Thyroid gland (tissue), 4 donors: ENCODE data around the gene GPC5. TPM values are rescaled to one million over a fixed set of nuclear protein-coding genes. Genes with fewer than 3 reads are reported as not detected.

ENCODE experiments used
- DNase-seq, 2 donors: peaks; one replicate each; pipeline ENCODE4 v3.0.0-alpha.2; 2019
- H3K27ac ChIP-seq, 3 donors: fragments of 200-600 bp; sonication (generic); 1 replicate in 2 of 3; 2 replicates in 1 of 3; pipeline ENCODE4 v1.5.1; 2016 to 2019; ENCODE audit warnings: mild to moderate bottlenecking in 1 of 3, moderate library complexity in 1 of 3
- H3K27me3 ChIP-seq: fragments of 200-600 bp; sonication (generic); one replicate; pipeline ENCODE4 v1.5.1; 2019
- H3K36me3 ChIP-seq, 2 donors: fragments of 200-600 bp; sonication (generic); one replicate each; pipeline ENCODE4 v1.5.1; 2016 to 2019
- H3K4me1 ChIP-seq, 2 donors: fragments of 200-600 bp; sonication (generic); one replicate each; pipeline ENCODE4 v1.5.1; 2017 to 2019
- H3K4me3 ChIP-seq, 3 donors: fragments of 200-600 bp; sonication (generic); replicated peaks in 1 of 3; 1 replicate in 2 of 3; 2 replicates in 1 of 3; pipeline ENCODE4 v1.5.1; 2016; ENCODE audit warnings: mild to moderate bottlenecking in 1 of 3
- H3K9me3 ChIP-seq: fragments of 200-600 bp; sonication (generic); one replicate; pipeline ENCODE4 v1.5.1; 2017
- POLR2A ChIP-seq, 2 donors: fragments of 450-650 bp; IDR thresholded peaks; one replicate each; pipeline ENCODE4 v1.6.1; 2017; ENCODE audit warnings: antibody characterized with exemption in 2 of 2, mild to moderate bottlenecking in 2 of 2, moderate library complexity in 1 of 2
- WGBS, 2 donors: methylation state at CpG; one replicate each; pipeline ENCODE4 v1.1.5; 2017; 5-methylcytosine and 5-hydroxymethylcytosine counted together
- intact Hi-C: fragments of 100-400 bp; cut with DNase I; formaldehyde crosslinking; loops from one replicate; pipeline ENCODE4 v1.15.1; 2023
- total RNA-seq, 4 donors: library from RNA; depleted of rRNA; stranded (reverse); fragments of >200 nt; gene quantifications; one replicate each; pipeline ENCODE4 v1.2.3, GENCODE V29; 2016
- TF ChIP-seq, protein P1 (sequence below), 6 experiments: fragments of 200-600 bp in 3 of 6; fragments of 450-650 bp in 3 of 6; sonication (generic) in 3 of 6; IDR thresholded peaks; one replicate each; pipeline ENCODE4 v1.5.1; 2016 to 2019; ENCODE audit warnings: antibody characterized with exemption in 6 of 6, mild to moderate bottlenecking in 2 of 6, inconsistent platforms in 1 of 6, moderate library complexity in 1 of 6

Gene GPC5
- total RNA-seq, 4 donors from 2014 or later: 0.67 to 2.3 (median 1.3) TPM

DNA sequence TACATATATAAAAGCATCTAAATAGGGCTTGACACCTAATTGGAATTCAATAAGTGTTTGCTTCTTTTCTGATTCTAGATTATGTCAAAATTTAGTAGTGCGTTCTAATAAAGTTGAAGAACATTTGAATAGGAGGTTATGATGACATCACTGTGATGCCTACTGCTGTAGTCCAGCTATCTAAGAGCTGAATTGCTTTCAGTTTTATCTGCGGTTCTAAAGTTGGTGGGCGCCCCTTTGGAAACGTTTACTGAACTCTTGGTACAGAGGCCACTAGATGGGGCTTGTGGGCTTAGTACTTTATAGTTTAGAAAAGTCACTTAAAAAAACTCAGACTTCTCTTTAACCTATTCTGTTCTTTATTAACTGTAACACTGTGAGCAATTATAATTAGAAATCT, 776.9 kb downstream of the GPC5 start:
- Histone ChIP-seq H3K36me3 (no peaks in the 10 kb centered on the region), H3K27me3 (no peaks in the 10 kb centered on the region), H3K4me1 (no peaks in the 10 kb centered on the region), H3K9me3 (no peaks in the 10 kb centered on the region), H3K27ac (no peak overlapping the region), H3K4me3 (no peak overlapping the region)
- DNase-seq: peak; percentile 4 to 20
- WGBS, 2 donors: 17 to 18% methylated on average over 4 of the region's 4 CpGs
- TF ChIP-seq, protein P1, sequence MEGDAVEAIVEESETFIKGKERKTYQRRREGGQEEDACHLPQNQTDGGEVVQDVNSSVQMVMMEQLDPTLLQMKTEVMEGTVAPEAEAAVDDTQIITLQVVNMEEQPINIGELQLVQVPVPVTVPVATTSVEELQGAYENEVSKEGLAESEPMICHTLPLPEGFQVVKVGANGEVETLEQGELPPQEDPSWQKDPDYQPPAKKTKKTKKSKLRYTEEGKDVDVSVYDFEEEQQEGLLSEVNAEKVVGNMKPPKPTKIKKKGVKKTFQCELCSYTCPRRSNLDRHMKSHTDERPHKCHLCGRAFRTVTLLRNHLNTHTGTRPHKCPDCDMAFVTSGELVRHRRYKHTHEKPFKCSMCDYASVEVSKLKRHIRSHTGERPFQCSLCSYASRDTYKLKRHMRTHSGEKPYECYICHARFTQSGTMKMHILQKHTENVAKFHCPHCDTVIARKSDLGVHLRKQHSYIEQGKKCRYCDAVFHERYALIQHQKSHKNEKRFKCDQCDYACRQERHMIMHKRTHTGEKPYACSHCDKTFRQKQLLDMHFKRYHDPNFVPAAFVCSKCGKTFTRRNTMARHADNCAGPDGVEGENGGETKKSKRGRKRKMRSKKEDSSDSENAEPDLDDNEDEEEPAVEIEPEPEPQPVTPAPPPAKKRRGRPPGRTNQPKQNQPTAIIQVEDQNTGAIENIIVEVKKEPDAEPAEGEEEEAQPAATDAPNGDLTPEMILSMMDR (IDR thresholded peaks at IDR 0.05): peak in 1 of 6 experiments; percentile 34
- no peak for TF ChIP-seq POLR2A (IDR thresholded peaks at IDR 0.05)
- intact Hi-C loops: no loop called here

DNA sequence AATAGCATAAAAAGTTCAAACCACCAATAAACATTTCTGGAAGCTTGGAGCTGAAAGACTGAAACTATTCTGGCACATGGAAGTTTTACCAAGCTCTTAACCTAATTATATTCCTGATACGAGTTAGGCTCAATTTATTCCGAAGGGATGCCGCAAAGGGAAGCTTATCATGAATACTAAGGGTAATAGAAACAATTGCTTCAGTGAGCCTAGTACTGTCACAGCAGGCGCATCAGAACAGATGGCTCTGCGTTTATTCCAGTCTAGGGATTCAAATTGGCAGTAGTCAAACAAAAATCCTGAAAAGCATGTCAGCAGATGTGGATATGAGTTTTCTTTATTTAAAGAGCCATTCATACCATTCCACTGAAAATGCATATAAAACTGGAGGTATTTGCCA, 779.5 kb downstream of the GPC5 start:
- H3K27me3 ChIP-seq: no peaks in the 10 kb centered on the region
- no peak for DNase-seq
- no peak overlapping the region for H3K27ac ChIP-seq
- TF ChIP-seq, protein P1 (IDR thresholded peaks at IDR 0.05): no peak
- TF ChIP-seq POLR2A (IDR thresholded peaks at IDR 0.05): no peak
- no peak overlapping the region for H3K4me3 ChIP-seq
- H3K36me3 ChIP-seq: no peaks in the 10 kb centered on the region
- no peaks in the 10 kb centered on the region for H3K9me3 ChIP-seq
- no peaks in the 10 kb centered on the region for H3K4me1 ChIP-seq
- intact Hi-C loops: no loop called here
- WGBS, 2 donors: 90 to 93% methylated on average over 5 of the region's 5 CpGs

DNA sequence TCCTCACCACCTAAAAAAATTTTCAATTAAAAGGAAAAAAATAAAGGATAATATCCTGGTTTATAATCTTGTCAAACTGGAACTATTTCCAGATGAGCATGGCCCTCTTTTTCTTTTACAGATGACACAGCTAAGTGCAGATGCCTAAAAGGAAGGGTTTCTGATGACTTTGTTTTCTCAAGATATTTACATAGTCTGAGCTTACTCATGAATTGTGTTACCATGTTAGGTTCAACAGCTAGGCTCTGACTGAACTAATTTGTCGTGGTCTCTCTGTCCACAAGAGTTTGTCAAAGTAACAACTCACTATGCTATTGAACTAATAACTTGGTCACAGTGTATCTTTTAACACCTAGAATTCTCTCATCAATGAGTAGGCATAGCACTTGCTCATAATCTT, 780.8 kb downstream of the GPC5 start:
- no peaks in the 10 kb centered on the region for H3K27me3 ChIP-seq
- WGBS, 2 donors: 69 to 82% methylated on average over 1 of the region's 1 CpG
- no peak for TF ChIP-seq POLR2A (IDR thresholded peaks at IDR 0.05)
- TF ChIP-seq, protein P1 (IDR thresholded peaks at IDR 0.05): no peak

DNA sequence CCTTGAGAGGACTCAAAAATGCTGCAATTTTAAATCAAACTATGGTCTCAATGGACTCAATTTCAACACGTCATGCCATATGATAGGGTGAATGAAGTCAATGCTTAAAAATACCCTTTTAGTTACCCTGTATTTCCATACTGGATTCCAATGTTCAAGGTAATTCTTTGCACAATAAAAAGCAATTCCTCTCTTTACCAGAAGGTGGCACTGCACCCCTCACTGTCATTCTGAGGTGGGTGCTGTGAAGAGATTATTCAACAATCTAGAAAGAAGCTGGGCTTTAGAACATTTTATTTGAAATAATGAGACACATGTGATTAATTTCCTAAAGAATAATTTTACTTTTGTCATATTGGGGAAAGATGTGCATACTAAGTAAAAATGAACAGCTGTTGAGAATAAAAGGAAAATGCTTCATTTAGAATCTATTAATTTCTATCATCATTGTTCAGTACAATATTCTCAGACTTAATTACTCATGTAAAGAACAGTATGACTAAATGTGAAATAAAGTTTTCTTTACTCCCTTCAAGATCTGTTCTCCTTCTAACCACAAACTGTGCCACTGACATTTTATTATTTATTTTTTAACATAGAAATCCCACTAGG, 789.1 kb downstream of the GPC5 start:
- H3K36me3 ChIP-seq: no peaks in the 10 kb centered on the region
- DNase-seq: no peak
- H3K27me3 ChIP-seq: no peaks in the 10 kb centered on the region
- no peaks in the 10 kb centered on the region for H3K4me1 ChIP-seq
- intact Hi-C loops: no loop called here
- H3K9me3 ChIP-seq: no peaks in the 10 kb centered on the region
- H3K4me3 ChIP-seq: no peak overlapping the region
- 5 to 8% methylated on average over 1 of the region's 1 CpG for WGBS, 2 donors
- H3K27ac ChIP-seq: no peak overlapping the region
- TF ChIP-seq POLR2A (IDR thresholded peaks at IDR 0.05): no peak
- TF ChIP-seq, protein P1 (IDR thresholded peaks at IDR 0.05): peak; percentile 41 to 88 (median 68)

More for the DNA sequence above, 780.8 kb downstream of the GPC5 start:
- no peak overlapping the region for H3K4me3 ChIP-seq
- no peak overlapping the region for H3K27ac ChIP-seq
- H3K4me1 ChIP-seq: no peaks in the 10 kb centered on the region
- no peak for DNase-seq
- intact Hi-C loops: no loop called here
- H3K36me3 ChIP-seq: no peaks in the 10 kb centered on the region
- H3K9me3 ChIP-seq: no peaks in the 10 kb centered on the region

DNA sequence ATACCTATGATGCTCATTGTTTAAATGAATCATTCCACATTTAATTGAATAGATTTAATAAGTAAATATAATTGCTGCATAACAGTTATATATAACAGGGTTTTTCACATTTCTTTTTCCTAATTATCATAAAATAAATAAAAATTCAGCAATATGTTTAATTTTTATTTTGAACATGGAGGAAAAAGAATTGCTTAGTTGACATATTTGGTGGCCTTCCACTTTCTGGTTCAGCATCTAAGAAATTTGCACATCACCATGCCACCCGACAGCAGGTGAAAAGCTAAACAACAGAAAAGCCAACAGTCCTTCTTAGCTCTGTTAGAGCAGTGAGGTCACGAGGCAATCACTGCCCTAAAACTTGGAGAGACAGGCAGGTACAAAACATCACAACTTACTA, 790.2 kb downstream of the GPC5 start:
- H3K27ac ChIP-seq: no peak overlapping the region
- no peaks in the 10 kb centered on the region for H3K4me1 ChIP-seq
- no peaks in the 10 kb centered on the region for H3K36me3 ChIP-seq
- H3K4me3 ChIP-seq: no peak overlapping the region
- intact Hi-C loops: no loop called here
- H3K9me3 ChIP-seq: no peaks in the 10 kb centered on the region
- H3K27me3 ChIP-seq: no peaks in the 10 kb centered on the region
- DNase-seq: no peak
- TF ChIP-seq POLR2A (IDR thresholded peaks at IDR 0.05): no peak
- TF ChIP-seq, protein P1 (IDR thresholded peaks at IDR 0.05): no peak
- 89 to 92% methylated on average over 2 of the region's 2 CpGs for WGBS, 2 donors
